CD4-positive, alpha-beta T cell (primary cell): Measurements from ENCODE around the gene CXCL5. TPM values are rescaled to one million over a fixed set of nuclear protein-coding genes. Genes with fewer than 3 reads are reported as not detected.

ENCODE experiments used
- ATAC-seq: fragments of 200-7000 bp; cut with Tn5 transposase; one replicate; pipeline ENCODE4 v1.10.0; 2022; ENCODE audit warnings: mild to moderate bottlenecking; ENCODE audit not compliant: poor library complexity
- CTCF ChIA-PET: fragments of 350-600 bp; sonication (Branson Sonifier 250); formaldehyde crosslinking; loops from one replicate; lab custom pipeline; 2021; ENCODE audit warnings: antibody characterized with exemption, inconsistent platforms; lab: Charles Lee
- POLR2A ChIA-PET: fragments of 350-600 bp; sonication (Branson Sonifier 250); formaldehyde crosslinking; loops from one replicate; lab custom pipeline; 2021; ENCODE audit warnings: antibody characterized with exemption, inconsistent platforms; lab: Charles Lee
- DNase-seq, 14 experiments: peaks; one replicate each; pipeline ENCODE4 v3.0.0-alpha.2; 2013 to 2020; ENCODE audit warnings: mixed read lengths in 2 of 14
- H3K27ac ChIP-seq, 2 donors: one replicate each; pipeline versions ENCODE4 v1.5.1 to v1.7.0; 2013; ENCODE audit warnings: low read length in 2 of 2, low read depth in 1 of 2, mild to moderate bottlenecking in 1 of 2
- H3K27me3 ChIP-seq, 2 experiments: 1 replicate in 1 of 2; 2 replicates in 1 of 2; pipeline versions ENCODE4 v1.6.1 to v1.7.0; 2013; ENCODE audit warnings: low read length in 2 of 2, control low read depth in 1 of 2, mild to moderate bottlenecking in 1 of 2, moderate library complexity in 1 of 2; ENCODE audit not compliant: insufficient read depth in 2 of 2, control insufficient read depth in 1 of 2
- H3K36me3 ChIP-seq: one replicate; pipeline ENCODE4 v1.6.1; 2013; ENCODE audit warnings: low read length, control low read depth; ENCODE audit not compliant: insufficient read depth
- H3K4me1 ChIP-seq: one replicate; pipeline ENCODE4 v1.6.1; 2013; ENCODE audit warnings: low read length, control low read depth; ENCODE audit not compliant: insufficient read depth
- H3K4me3 ChIP-seq: one replicate; pipeline ENCODE4 v1.5.1; 2013; ENCODE audit warnings: mild to moderate bottlenecking, low read length, moderate library complexity
- H3K9me3 ChIP-seq, 2 experiments: 1 replicate in 1 of 2; 2 replicates in 1 of 2; pipeline versions ENCODE4 v1.6.1 to v1.7.0; 2013; ENCODE audit warnings: low read length in 2 of 2, mild to moderate bottlenecking in 2 of 2, control low read depth in 1 of 2, moderate library complexity in 1 of 2; ENCODE audit not compliant: control insufficient read depth in 1 of 2, insufficient read depth in 1 of 2
- H3K27ac Mint-ChIP-seq: one replicate; pipeline ENCODE4 v1.8.0; 2020; ENCODE audit warnings: mixed read lengths
- H3K27me3 Mint-ChIP-seq: one replicate; pipeline ENCODE4 v1.8.0; 2021; ENCODE audit warnings: mixed read lengths
- H3K36me3 Mint-ChIP-seq: one replicate; pipeline ENCODE4 v1.8.0; 2021; ENCODE audit warnings: low read depth, mixed read lengths
- H3K4me1 Mint-ChIP-seq: one replicate; pipeline ENCODE4 v1.8.0; 2021; ENCODE audit warnings: low read depth, mixed read lengths
- H3K4me3 Mint-ChIP-seq: one replicate; pipeline ENCODE4 v1.8.0; 2020; ENCODE audit warnings: mild to moderate bottlenecking, mixed read lengths
- H3K9me3 Mint-ChIP-seq: one replicate; pipeline ENCODE4 v1.8.0; 2020; ENCODE audit warnings: mixed read lengths
- CTCF ChIP-seq: fragments of 200-600 bp; IDR thresholded peaks from one replicate; pipeline ENCODE4 v1.8.0; 2022; ENCODE audit warnings: antibody characterized with exemption, mild to moderate bottlenecking
- intact Hi-C, 2 experiments: fragments of 100-400 bp; cut with DNase I in 1 of 2; cut with micrococcal nuclease in 1 of 2; formaldehyde crosslinking; loops; one replicate each; pipeline versions ENCODE4 v1.15.1 to v1.9.0; 2023 to 2025; cut with DNase I, micrococcal nuclease
- total RNA-seq, 174 experiments: library from RNA in 2 of 174; stranded (reverse) in 2 of 174; gene quantifications; one replicate each; pipeline ENCODE4 v1.2.3 and lab custom pipeline; 2021 to 2026

CXCL5 gene
- total RNA-seq, 2 experiments from 2014 or later: not detected

GRCh38 chr4:74005528-74005927, 7.1 kb upstream of the CXCL5 start:
- no peaks in the 10 kb centered on the region for H3K36me3 Mint-ChIP-seq
- Histone ChIP-seq H3K27me3 (no peaks in the 10 kb centered on the region), H3K27ac (no peak overlapping the region), H3K4me3 (no peak overlapping the region), H3K4me1 (no peaks in the 10 kb centered on the region), H3K9me3 (no peaks in the 10 kb centered on the region), H3K36me3 (no peaks in the 10 kb centered on the region)
- intact Hi-C loops: no loop called here
- no peaks in the 10 kb centered on the region for H3K9me3 Mint-ChIP-seq
- ChIA-PET POLR2A (no interaction called here), CTCF (no interaction called here)
- DNase-seq (no peak), ATAC-seq (no peak)
- no peak overlapping the region for H3K27ac Mint-ChIP-seq
- H3K4me1 Mint-ChIP-seq: no peaks in the 10 kb centered on the region
- H3K27me3 Mint-ChIP-seq: peaks cover 3% of the 10 kb centered on the region
- H3K4me3 Mint-ChIP-seq: no peak overlapping the region
- TF ChIP-seq CTCF: no peak

GRCh38 chr4:74004668-74005067, 6.2 kb upstream of the CXCL5 start:
- no peak overlapping the region for H3K4me3 ChIP-seq

GRCh38 chr4:74000301-74000700, 1.8 kb upstream of the CXCL5 start:
- no peak for TF ChIP-seq CTCF

More at GRCh38 chr4:74004668-74005067, 6.2 kb upstream of the CXCL5 start:
- DNase-seq (no peak), ATAC-seq (no peak)
- Histone ChIP-seq H3K9me3 (no peaks in the 10 kb centered on the region), H3K27ac (no peak overlapping the region), H3K4me1 (no peaks in the 10 kb centered on the region), H3K36me3 (no peaks in the 10 kb centered on the region), H3K27me3 (no peaks in the 10 kb centered on the region)
- H3K27me3 Mint-ChIP-seq: peaks cover 3% of the 10 kb centered on the region
- H3K27ac Mint-ChIP-seq: no peak overlapping the region
- ChIA-PET POLR2A (no interaction called here), CTCF (no interaction called here)
- H3K36me3 Mint-ChIP-seq: no peaks in the 10 kb centered on the region
- H3K9me3 Mint-ChIP-seq: no peaks in the 10 kb centered on the region
- H3K4me3 Mint-ChIP-seq: no peak overlapping the region
- intact Hi-C loops: no loop called here
- no peak for TF ChIP-seq CTCF
- no peaks in the 10 kb centered on the region for H3K4me1 Mint-ChIP-seq

More at GRCh38 chr4:74000301-74000700, 1.8 kb upstream of the CXCL5 start:
- no peaks in the 10 kb centered on the region for H3K4me1 ChIP-seq
- Mint-ChIP-seq H3K4me3 (no peak overlapping the region), H3K27me3 (peaks cover 20% of the 10 kb centered on the region), H3K4me1 (no peaks in the 10 kb centered on the region), H3K36me3 (no peaks in the 10 kb centered on the region), H3K27ac (no peak overlapping the region), H3K9me3 (no peaks in the 10 kb centered on the region)
- H3K27me3 ChIP-seq: no peaks in the 10 kb centered on the region
- CTCF ChIA-PET: no interaction called here
- H3K9me3 ChIP-seq: peaks cover 0 to 9% of the 10 kb centered on the region in 2 experiments
- DNase-seq (no peak), ATAC-seq (no peak)
- H3K27ac ChIP-seq: no peak overlapping the region
- H3K4me3 ChIP-seq: no peak overlapping the region
- intact Hi-C loops: no loop called here
- POLR2A ChIA-PET: no interaction called here
- no peaks in the 10 kb centered on the region for H3K36me3 ChIP-seq
